ENCODE data around the gene ZCCHC3.

The ZCCHC3 gene

DNA sequence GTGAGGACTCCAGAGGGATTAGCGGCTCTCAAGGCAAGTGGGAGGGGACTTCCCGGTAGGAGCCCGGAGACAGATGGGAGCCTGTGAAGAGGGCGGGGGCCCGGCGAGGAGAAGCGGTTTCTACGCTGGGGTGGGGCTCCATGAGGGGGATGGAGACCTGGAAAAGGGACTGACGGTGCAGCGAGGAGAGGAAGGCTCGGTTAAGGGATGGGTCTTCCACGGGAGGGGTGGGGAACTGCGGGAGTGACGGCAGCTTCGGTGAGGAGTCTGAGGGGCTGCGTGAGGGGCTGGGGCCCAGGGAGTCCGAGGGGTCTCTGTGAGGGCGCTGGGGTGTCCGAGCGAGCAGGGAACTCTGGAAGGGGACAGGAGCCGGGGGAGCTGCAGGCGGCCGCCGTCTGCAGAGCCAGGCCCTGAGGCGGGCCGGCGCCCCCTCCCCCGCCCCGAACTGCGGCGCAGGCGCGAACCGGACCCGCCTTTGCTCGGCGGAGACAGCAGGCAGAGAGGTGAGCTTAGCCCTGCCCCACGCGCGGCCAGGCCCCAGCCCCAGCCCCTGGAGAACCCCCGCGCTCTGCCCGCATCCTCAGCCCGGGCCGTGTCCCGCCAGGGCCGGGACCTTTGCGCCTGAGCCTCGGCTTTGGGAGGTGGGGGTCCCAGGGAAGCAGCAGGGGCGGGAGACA, 49.4 kb downstream of the ZCCHC3 start, which contains the start of gene NRSN2:
TSS of gene NRSN2 (plus strand) at position 472 of the 677 bp plus-strand sequence. CDS start 2,533 bp downstream, outside the sequence.
- ATAC-seq: peak; percentile 25
- peak; percentile 59 for DNase-seq

DNA sequence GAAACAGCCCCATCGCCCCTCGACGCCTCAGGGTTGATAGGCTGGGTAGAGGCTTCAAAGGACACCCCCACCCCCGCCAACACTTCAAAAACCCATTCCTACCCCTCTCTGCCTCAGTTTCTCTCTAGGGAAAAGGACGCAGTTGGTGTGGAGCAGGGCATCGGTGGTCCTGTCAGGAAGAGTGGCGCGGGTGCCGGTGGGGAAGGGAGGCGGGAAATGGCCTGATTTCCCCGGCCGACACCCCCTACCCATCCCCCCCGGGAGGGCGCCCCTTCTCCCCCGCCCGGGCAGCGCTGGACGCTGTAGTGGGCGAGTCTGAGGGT, 49.9 kb downstream of the ZCCHC3 start:
- ATAC-seq (no peak), DNase-seq (no peak)

DNA sequence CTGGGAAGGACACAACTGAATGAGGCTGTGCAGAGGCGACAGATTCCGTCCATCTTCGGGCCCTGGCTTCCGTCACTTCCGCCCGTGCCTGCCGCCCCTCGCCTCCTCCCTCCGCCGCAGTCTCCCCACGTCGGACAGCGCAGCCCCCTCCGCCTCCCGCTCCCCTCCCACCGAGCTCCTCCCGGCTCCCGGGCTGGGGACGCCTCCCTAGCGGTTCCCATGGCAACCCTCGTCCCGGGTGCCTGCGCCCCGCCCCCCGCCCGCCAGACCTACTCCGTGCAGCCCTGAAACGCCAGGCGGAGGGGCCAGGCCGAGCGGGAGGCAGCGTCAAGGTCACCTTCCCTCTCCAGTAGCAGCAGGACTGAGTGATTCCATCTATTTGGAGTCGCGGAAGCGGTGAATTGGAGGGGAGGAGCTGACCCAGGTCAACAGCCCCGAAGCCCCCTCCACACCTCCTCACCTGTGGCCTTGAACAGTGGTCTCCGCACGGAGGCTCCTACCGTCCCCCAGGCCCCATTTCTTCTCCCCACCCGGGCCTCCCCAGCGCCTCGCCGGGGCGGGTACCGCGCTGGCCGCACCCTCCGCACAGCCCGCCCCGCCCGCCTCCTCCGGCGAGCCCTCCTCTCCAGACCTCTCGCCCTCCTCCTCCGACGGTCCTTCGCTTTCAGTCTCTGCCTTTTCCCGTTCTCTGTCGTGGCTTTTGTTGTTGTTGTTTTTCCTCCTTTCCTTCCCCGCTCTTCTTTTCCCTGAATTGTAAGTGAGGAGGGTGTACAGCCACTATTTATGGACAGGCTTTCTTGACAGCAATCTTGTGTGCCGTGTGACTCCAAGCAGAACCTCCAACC, 50.5 kb downstream of the ZCCHC3 start:
- DNase-seq: peak; percentile 81

DNA sequence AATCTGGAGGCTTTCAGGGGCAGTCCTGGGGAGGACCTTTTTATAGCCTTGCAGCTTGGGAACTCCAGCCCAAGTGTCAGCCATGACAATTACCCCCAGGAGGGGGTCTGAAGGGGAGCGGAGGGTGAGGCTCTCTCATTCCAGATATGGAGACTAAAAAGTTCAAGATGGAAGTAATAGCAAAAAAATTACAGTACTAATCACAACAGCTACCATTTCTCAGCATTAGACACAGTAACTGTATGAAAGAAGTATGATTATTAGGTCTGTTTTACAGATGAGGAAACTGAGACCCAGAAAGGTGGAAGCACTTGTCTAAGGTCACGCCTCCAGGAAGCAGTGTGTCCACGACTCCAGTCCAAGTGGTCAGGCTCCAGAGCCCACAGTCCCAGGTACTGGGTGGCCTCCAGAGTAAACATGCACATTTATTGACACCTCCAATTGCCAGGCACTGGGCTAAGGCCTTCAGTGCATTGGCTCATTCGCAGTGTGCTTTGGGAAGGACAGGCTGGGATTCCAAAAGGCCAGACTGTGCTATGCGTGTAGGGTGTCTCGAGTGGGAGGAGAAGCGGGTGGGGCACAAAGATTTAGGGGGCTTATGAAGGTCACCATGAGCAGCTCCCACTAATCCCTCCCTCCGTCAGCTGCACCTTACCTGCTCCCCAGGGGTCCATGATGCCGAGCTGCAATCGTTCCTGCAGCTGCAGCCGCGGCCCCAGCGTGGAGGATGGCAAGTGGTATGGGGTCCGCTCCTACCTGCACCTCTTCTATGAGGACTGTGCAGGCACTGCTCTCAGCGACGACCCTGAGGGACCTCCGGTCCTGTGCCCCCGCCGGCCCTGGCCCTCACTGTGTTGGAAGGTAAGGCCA, 51.8 kb downstream of the ZCCHC3 start:
- ATAC-seq: no peak
- no peak for DNase-seq

More for the DNA sequence above, 50.5 kb downstream of the ZCCHC3 start:
- peak; percentile 85 for ATAC-seq
